GM21825 (cell line): ENCODE data around the gene RAB44.
"Not testable (repeated sequence)": the region's sequence is repeated elsewhere in the genome, so short reads cannot be mapped to it uniquely, and the experiment has no call there.

ENCODE experiments used
- ATAC-seq: cut with Tn5 transposase; IDR thresholded peaks from one replicate; pipeline ENCODE4 v1.9.1; 2021; ENCODE audit warnings: mild to moderate bottlenecking, moderate library complexity; ENCODE audit not compliant: unreplicated experiment

RAB44 gene, protein sequence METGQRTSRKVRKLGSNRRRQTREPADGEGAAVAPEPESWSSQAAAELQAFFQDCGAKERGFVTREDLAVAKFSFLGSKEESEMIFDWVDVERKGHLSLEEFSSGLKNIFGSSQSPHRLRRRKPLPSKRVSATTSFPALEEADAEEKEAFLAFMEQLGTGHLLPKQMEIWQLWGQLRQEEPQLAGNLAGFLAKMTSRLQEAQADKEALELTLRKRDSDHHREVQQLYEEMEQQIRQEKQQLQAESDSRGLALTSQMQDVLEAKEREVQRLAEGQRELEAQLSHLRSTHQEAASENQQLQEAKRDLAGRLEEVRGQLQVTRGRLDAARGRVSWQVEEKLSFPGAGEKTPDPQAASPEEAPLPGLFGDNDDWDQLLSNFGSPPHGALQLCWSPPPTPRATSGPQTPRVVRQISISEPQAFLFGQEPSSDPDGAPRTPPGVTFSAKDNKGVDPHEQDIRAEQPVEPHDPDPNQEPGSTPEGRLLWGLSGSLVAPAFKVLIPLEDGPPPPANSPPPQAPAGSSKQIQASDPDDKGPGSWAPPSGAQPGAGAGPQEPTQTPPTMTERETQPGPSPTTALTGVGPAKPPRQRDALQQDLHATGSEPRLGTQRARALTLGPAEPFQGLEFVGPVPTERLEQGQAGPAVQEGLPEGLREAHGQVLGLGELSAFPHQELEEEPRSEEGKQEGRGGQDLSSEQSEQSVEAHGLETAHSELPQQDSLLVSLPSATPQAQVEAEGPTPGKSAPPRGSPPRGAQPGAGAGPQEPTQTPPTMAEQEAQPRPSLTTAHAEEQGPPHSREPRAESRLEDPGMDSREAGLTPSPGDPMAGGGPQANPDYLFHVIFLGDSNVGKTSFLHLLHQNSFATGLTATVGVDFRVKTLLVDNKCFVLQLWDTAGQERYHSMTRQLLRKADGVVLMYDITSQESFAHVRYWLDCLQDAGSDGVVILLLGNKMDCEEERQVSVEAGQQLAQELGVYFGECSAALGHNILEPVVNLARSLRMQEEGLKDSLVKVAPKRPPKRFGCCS

GRCh38 chr6:36697481-36697903 is at the start of gene RAB44:
RAB44 (plus strand) TSS chr6:36697826; CDS start chr6:36704236, 6,410 bp downstream.
- no peak for ATAC-seq

DNA sequence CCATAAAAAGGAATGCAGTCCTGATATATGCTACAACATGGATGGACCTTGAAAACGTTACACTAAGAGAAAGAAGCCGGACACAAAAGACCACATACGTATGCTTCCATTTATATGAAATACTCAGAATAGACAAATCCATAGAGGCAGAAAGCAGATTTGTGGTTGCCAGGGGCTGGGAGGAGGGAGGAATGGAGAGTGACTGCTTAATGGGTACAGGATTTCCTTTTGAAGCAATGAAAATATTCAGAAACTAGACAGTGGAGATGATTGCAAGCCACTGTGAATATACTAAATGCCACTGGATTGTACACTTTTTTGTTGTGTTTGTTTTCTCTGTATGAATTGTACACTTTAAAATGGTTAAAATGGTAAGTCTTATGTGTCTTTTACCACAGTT is 48.5 kb upstream of the RAB44 start:
- ATAC-seq = no peak

DNA sequence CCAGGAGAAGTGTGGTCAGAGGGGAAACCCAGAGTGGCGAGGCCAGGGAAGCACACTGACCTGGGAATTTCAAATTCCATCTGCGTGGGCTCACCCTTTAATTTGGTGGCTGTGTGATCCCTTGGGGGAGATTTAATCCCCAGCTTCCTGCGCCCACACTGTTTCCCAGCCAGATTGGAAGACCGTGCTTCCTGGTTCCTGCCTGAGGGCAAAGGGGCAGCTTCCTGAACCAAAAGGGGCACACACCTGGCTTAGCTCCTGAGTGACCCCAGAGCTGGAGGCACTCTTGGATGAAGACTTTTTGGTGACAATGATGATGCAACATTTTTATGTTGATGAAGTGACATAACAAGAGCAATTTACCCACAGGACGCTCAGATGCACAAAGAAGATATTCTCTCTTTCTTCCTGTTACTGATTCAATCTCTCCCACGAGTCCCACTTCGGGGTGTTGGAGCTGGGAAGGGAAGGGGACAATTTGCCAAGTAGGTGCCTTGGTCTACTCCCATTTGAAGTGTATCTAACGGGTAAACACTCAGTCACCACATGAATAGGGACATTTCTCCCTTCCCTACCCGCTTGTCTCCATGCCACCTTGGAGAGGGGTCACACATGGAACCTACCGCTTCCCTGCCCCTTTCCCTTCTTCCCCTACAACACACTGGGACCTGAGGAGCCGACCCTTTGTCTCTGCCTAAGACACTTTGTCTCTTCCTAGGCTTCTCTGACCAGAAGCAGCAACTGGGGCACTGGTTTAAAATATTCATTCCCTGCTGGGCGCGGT is 47.7 kb upstream of the RAB44 start:
- ATAC-seq = no peak

DNA sequence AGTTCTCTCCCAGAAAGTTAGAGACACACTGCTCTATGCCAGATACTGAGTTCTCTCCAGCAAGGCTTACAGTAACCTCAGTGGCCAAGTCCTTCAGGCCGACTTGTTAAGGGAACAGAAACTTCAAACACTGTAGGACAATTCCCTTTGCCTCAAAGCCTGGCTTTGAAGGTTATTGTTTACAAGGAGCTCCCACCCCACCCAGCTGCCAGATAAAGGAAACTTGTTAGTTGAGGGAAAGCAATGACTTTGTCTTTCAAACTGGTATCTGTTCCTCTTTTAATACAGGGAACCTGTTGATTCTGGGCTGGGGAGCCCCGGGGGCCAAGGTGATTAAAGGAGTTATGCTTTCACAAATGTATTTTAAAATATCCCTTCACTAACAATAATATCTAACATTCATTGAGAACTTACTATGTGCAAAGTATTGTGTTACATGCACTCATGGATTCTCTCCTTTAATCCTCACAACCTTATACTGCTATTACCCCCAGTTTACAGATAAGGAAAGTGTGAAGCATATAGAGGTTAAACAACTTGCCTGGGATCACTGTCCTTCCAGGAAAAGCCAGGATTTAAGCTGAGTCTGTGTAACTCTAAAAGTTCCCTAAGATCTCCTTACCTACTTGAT is 46.7 kb upstream of the RAB44 start:
- peak; percentile 73 for ATAC-seq

DNA sequence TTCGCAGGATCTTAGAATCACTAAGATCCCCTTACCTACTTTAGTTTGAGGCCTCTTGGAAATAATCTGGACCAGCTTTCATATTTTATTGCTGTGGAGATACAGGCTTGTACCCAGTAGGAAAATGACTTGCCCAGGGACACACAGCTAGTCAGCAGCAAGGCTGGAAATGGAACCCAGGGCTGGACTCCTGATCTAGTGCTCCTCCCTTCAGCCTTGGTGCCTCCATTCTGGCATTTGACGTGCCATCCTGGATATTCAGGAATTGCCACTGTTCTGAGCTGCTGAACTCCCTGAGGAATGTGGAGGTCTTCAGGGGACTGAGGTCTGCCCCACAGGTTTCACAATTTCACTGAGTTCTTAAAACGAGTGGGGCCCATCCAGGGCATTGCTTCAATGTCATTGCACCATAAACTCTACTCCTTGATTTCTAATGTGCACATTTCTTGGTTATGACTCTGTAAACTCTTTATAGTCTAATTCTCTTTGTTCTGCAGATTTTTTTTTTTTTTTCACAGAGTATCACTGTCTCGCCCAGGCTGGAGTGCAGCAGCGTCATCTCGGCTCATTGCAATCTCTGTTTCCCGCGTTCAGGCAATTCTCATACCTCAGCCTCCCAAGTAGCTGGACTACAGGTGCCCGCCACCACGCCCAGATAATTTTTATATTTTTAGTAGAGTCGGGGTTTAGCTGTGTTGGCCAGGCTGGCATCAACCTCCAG is 45.8 kb upstream of the RAB44 start:
- no peak for ATAC-seq

DNA sequence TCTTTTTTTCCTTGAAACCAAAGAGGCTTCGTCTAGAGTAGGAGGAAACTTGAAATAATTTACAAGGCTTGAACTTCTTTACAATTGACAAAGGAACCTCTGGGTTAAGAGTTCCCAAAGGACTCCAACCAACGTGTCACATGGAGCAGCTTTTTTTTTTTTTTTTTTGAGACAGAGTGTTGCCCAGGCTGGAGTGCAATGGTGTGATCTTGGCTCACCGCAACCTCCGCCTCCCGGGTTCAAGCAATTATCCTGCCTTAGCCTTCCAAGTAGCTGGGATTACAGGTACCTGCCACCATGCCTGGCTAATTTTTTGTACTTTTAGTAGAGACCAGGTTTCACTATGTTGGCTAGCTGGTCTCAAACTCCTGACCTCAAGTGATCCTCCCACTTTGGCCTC is 43.2 kb upstream of the RAB44 start:
- ATAC-seq = not testable (repeated sequence)

- ATAC-seq = no peak
Observed at GRCh38 chr6:36655085-36655724, 42.4 kb upstream of the RAB44 start.

- no peak for ATAC-seq
Observed at GRCh38 chr6:36656441-36656840, 41.2 kb upstream of the RAB44 start.

DNA sequence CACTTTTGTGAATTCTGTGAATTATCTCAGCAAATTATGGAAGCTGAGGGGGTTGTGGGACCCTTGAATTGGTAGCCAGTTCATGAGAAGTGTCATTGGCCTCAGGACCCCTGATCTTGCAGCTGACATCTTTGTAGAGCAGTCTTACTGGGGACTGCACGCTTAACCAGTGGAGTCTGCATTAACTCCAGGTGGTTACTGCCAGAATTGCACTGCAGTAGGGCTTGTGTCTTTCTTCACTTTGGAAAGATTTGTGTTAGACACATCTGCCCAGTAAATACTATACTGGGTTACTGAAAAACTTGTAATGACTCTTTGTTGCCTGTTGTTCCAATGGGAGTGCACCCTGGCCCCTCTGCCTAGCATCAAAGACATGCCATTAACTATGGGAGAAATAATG is 40.4 kb upstream of the RAB44 start:
- no peak for ATAC-seq

DNA sequence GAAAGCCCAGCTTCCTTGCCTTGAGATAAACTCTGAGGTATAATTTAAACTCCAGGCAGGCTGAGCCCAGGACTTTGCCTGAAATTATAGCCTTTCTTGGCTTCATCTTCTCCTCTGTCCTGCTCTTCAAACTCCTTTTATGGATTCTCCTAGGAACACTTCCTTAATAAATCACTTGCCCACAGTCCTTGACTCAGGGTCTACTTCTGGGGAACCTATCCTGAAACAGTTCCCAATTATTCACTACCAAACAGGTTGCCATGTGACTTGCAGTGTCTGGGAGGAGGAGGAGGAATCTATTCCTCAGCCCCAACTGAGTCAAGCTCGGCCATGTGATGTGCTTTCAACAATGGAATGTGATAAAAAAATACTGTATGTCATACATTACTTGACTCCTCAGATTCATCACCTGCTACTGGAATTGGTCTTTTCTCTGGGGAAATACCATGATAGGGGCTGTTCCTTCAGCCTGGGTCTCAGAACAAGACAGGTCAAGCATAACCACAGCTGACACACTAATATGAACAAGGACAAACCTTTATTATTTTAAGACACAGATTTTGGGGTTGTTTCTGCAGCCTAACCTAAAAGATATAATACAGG is 39.6 kb upstream of the RAB44 start:
- no peak for ATAC-seq

GRCh38 chr6:36659271-36659670 is 38.4 kb upstream of the RAB44 start:
- ATAC-seq = no peak

DNA sequence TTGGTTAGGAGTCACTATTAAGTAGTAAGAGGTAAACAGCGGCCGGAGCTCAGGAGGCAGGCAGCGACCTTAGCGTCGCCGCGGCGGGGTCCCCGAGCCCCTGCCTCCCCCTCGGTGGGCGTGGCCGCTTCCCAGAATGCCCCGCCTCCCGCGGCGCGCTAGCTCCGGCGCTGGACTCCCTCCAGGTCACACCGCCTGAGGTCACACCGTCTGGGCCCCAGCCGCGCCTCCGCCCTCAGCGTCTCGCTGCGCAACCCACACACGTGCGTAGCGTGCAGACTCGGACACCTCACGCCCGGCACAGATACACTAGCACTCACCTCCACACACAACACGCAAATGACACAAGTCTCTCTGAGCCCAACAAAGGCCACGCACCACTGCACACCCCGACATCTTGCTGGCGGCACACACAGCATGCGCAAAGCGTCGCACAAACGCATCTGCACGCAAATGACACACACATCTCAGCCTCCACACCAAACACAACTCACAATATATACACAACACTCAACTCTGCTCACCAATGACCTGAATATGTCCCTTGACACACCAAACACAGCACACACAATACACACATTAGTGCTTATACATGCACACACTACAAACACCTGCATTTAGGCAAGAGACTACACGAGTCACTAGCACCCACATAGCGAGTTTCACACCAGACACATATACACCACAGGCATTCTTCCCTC is 36.7 kb upstream of the RAB44 start:
- ATAC-seq = no peak

GRCh38 chr6:36662380-36662779 is 35.2 kb upstream of the RAB44 start:
- no peak for ATAC-seq

- ATAC-seq = no peak
Observed at GRCh38 chr6:36662827-36663256, 34.8 kb upstream of the RAB44 start.

- ATAC-seq = no peak
Observed at GRCh38 chr6:36663504-36664446, 33.9 kb upstream of the RAB44 start.

DNA sequence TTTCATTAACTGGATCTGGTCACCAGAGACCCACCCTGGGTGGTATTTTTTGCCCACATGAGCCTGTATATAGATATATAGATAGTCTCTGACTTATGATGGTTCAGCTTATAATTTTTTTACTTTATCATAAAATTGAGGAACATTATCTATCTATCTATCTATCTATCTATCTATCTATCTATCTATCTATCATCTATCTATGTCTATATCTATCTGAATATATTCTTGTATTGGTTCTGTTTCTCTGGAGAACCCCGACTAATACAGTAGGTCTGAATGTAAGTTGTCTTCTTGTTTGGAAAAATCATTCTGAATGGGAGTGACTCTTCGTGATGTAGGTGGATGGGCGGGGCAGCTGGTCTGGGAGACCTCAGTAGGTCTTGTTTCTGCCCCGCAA is 32.4 kb upstream of the RAB44 start:
- ATAC-seq = no peak

DNA sequence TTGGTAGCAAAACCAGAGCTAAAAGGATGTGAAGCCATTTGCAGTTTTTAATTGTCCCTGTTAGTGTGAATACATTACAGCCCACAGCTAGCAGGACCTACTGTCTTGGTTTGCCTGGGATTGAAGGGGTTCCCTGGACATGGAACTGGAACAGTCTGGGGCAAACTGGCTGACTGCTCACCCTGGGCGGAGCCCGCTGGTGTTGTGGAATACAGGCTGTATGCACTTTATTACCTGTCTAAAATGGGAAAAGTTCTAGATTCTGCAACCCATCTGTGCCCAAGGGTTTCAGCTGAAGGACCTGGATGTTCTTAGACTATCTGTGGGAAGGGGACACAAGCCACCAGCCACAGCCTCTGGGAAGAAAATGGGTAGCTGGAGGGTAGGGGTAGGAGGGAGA is 31.3 kb upstream of the RAB44 start:
- ATAC-seq = no peak
